Transverse colon (tissue), 4 donors: ENCODE measurements around the gene HPCAL1. TPM values are rescaled to one million over a fixed set of nuclear protein-coding genes. Genes with fewer than 3 reads are reported as not detected.

ENCODE experiments used
- DNase-seq: peaks from one replicate; pipeline ENCODE4 v3.0.0-alpha.2; 2019
- H3K27ac ChIP-seq, 4 donors: fragments of 200-600 bp; sonication (generic); 2 replicates each; pipeline ENCODE4 v1.5.1; 2016 to 2018; ENCODE audit warnings: inconsistent platforms in 4 of 4
- H3K27me3 ChIP-seq: fragments of 200-600 bp; sonication (generic); 2 replicates; pipeline ENCODE4 v1.5.1; 2017; ENCODE audit warnings: inconsistent platforms
- H3K36me3 ChIP-seq, 4 donors: fragments of 200-600 bp; sonication (generic); 2 replicates each; pipeline ENCODE4 v1.5.1; 2017 to 2019; ENCODE audit warnings: inconsistent platforms in 4 of 4
- H3K4me1 ChIP-seq, 4 donors: fragments of 200-600 bp; sonication (generic); 2 replicates each; pipeline ENCODE4 v1.5.1; 2017 to 2020; ENCODE audit warnings: inconsistent platforms in 4 of 4
- H3K4me3 ChIP-seq, 4 donors: fragments of 200-600 bp; sonication (generic); 1 replicate in 1 of 4; 2 replicates in 3 of 4; pipeline versions ENCODE4 v1.5.1 to v1.6.1; 2017 to 2019; ENCODE audit warnings: inconsistent platforms in 4 of 4
- H3K9me3 ChIP-seq, 2 donors: fragments of 200-600 bp; sonication (generic); 2 replicates each; pipeline ENCODE4 v1.5.1; 2017 to 2019; ENCODE audit warnings: inconsistent platforms in 2 of 2
- CTCF ChIP-seq, 5 experiments: fragments of 200-600 bp in 3 of 5; fragments of 450-650 bp in 2 of 5; sonication (generic) in 3 of 5; IDR thresholded peaks; 1 replicate in 2 of 5; 2 replicates in 3 of 5; pipeline ENCODE4 v1.5.1; 2016 to 2017; ENCODE audit warnings: antibody characterized with exemption in 5 of 5, inconsistent platforms in 3 of 5, mild to moderate bottlenecking in 2 of 5, moderate library complexity in 1 of 5
- EP300 ChIP-seq: sonication (generic); formaldehyde crosslinking; IDR thresholded peaks from one replicate; pipeline ENCODE4 v1.6.1; 2017; ENCODE audit warnings: antibody characterized with exemption, low read depth
- POLR2A ChIP-seq: fragments of 450-650 bp; IDR thresholded peaks from one replicate; pipeline ENCODE4 v1.6.1; 2016; ENCODE audit warnings: antibody characterized with exemption, mild to moderate bottlenecking, moderate library complexity
- POLR2AphosphoS5 ChIP-seq, 3 donors: sonication (generic); formaldehyde crosslinking; IDR thresholded peaks; one replicate each; pipeline ENCODE4 v1.6.1; 2016; ENCODE audit warnings: antibody characterized with exemption in 3 of 3
- WGBS, 2 donors: methylation state at CpG; one replicate each; pipeline ENCODE4 v1.1.5; 2018; ENCODE audit warnings: low coverage in 1 of 2; 5-methylcytosine and 5-hydroxymethylcytosine counted together
- in situ Hi-C, 4 donors: fragments of 200-750 bp; cut with MboI; loops; one replicate each; pipeline versions ENCODE4 v1.15.0 to v1.15.1; 2017; ENCODE audit warnings: low sequenced_read_pairs in 3 of 4, low pct_ligation_motif_present in 1 of 4, low pct_unique_long_range_greater_than_20kb in 1 of 4
- intact Hi-C: fragments of 100-400 bp; cut with DNase I; formaldehyde crosslinking; loops from one replicate; pipeline ENCODE4 v1.15.1; 2023; ENCODE audit warnings: low total_unique reads
- total RNA-seq, 4 donors: library from RNA; depleted of rRNA; stranded (reverse); fragments of >200 nt; gene quantifications; one replicate each; pipeline ENCODE4 v1.1.0, GENCODE V29; 2016

HPCAL1 gene
- total RNA-seq, 4 donors from 2014 or later: 88.9 to 221 (median 129) TPM

GRCh38 chr2:10329580-10329879 lies 26.8 kb downstream of the HPCAL1 start:
- peaks cover 34 to 70% (median 67%) of the 10 kb centered on the region in 4 donors for H3K4me1 ChIP-seq

GRCh38 chr2:10329880-10330699 lies 27.4 kb downstream of the HPCAL1 start:
- no peaks in the 10 kb centered on the region for H3K27me3 ChIP-seq
- peaks cover 33 to 68% (median 63%) of the 10 kb centered on the region in 4 donors for H3K4me1 ChIP-seq
- H3K27ac ChIP-seq: peak overlapping the region; percentile 47 to 70 (median 66)
- WGBS, 2 donors: 63 to 79% methylated on average over 6 to 21 of the region's 21 CpGs
- peak overlapping the region in 1 of 4 donors; percentile 32 for H3K4me3 ChIP-seq
- TF ChIP-seq POLR2AphosphoS5 (IDR thresholded peaks at IDR 0.05): no peak
- no peak for TF ChIP-seq CTCF (IDR thresholded peaks at IDR 0.05)
- TF ChIP-seq POLR2A: no peak
- no peak for TF ChIP-seq EP300
- intact Hi-C loops (no loop called here), in situ Hi-C loops (no loop called here)
- H3K9me3 ChIP-seq: no peaks in the 10 kb centered on the region
- H3K36me3 ChIP-seq: peaks cover 0 to 2% (median 0%) of the 10 kb centered on the region in 4 donors
- no peak for DNase-seq

More at GRCh38 chr2:10329580-10329879, 26.8 kb downstream of the HPCAL1 start:
- 61% methylated on average over 6 of the region's 6 CpGs; no CpG with 5 or more reads in 1 of the 2 donors for WGBS, 2 donors
- intact Hi-C loops (no loop called here), in situ Hi-C loops (no loop called here)
- no peak overlapping the region for H3K4me3 ChIP-seq
- DNase-seq: no peak
- H3K27ac ChIP-seq: peak overlapping the region; percentile 47 to 70 (median 66)
- no peaks in the 10 kb centered on the region for H3K27me3 ChIP-seq
- no peaks in the 10 kb centered on the region for H3K36me3 ChIP-seq
- TF ChIP-seq EP300 (no peak), CTCF (IDR thresholded peaks at IDR 0.05) (no peak), POLR2A (no peak), POLR2AphosphoS5 (IDR thresholded peaks at IDR 0.05) (no peak)
- H3K9me3 ChIP-seq: no peaks in the 10 kb centered on the region

GRCh38 chr2:10330700-10331026 lies 28.0 kb downstream of the HPCAL1 start:
- intact Hi-C loops (no loop called here), in situ Hi-C loops (no loop called here)
- no peaks in the 10 kb centered on the region for H3K9me3 ChIP-seq
- TF ChIP-seq CTCF (IDR thresholded peaks at IDR 0.05) (no peak), POLR2AphosphoS5 (IDR thresholded peaks at IDR 0.05) (no peak), POLR2A (no peak), EP300 (no peak)
- H3K4me3 ChIP-seq: peak overlapping the region in 1 of 4 donors; percentile 32
- 70% methylated on average over 9 of the region's 9 CpGs; no CpG with 5 or more reads in 1 of the 2 donors for WGBS, 2 donors
- no peak for DNase-seq
- H3K4me1 ChIP-seq: peaks cover 27 to 63% (median 58%) of the 10 kb centered on the region in 4 donors
- H3K27ac ChIP-seq: peak overlapping the region; percentile 47 to 70 (median 66)
- H3K36me3 ChIP-seq: peaks cover 0 to 5% (median 0%) of the 10 kb centered on the region in 4 donors
- H3K27me3 ChIP-seq: no peaks in the 10 kb centered on the region

- Histone ChIP-seq H3K4me1 (peaks cover 24 to 57% (median 53%) of the 10 kb centered on the region in 4 donors), H3K27ac (peak overlapping the region; percentile 47 to 70 (median 66)), H3K27me3 (no peaks in the 10 kb centered on the region), H3K36me3 (peaks cover 0 to 5% (median 0%) of the 10 kb centered on the region in 4 donors), H3K4me3 (peak overlapping the region in 1 of 4 donors; percentile 32), H3K9me3 (no peaks in the 10 kb centered on the region)
- peak; percentile 80 for DNase-seq
- intact Hi-C loops: no loop called here
- peak in 2 of 3 donors; percentile 9 to 13 for TF ChIP-seq POLR2AphosphoS5 (IDR thresholded peaks at IDR 0.05)
- TF ChIP-seq CTCF (IDR thresholded peaks at IDR 0.05): peak in 1 of 5 experiments; percentile 19
- TF ChIP-seq POLR2A: no peak
- no peak for TF ChIP-seq EP300
- whole genome bisulfite sequencing, 2 donors: 49% methylated on average over 33 of the region's 33 CpGs; no CpG with 5 or more reads in 1 of the 2 donors
- in situ Hi-C loops: no loop called here
These were observed 28.5 kb downstream of the HPCAL1 start for GRCh38 chr2:10331027-10331701.
